ENCODE measurements around the gene CDK6. TPM values are rescaled to one million over a fixed set of nuclear protein-coding genes. Genes with fewer than 3 reads are reported as not detected.

Gene CDK6
- total RNA-seq, 1 experiment from 2014 or later = 175 TPM

DNA sequence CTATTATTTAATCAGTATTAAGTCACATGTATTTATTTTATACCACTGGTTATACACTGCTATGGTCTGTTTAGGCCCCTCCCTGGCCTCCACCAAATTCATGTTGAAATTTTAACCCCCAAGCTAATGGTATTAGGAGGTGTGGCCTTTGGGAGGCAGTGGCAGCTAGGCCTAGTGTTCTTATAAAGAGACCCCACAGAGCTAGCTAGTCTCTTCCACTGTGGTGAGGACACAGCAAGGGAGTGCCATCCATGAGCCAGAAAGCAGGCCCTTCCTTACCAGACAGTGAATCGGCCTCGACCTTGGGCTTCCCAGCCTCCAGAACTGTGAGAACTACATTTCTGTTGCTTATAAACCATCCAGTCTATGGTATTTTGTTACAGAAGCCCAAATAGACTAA is 279.1 kb downstream of the CDK6 start:
- TF ChIP-seq, protein P1, sequence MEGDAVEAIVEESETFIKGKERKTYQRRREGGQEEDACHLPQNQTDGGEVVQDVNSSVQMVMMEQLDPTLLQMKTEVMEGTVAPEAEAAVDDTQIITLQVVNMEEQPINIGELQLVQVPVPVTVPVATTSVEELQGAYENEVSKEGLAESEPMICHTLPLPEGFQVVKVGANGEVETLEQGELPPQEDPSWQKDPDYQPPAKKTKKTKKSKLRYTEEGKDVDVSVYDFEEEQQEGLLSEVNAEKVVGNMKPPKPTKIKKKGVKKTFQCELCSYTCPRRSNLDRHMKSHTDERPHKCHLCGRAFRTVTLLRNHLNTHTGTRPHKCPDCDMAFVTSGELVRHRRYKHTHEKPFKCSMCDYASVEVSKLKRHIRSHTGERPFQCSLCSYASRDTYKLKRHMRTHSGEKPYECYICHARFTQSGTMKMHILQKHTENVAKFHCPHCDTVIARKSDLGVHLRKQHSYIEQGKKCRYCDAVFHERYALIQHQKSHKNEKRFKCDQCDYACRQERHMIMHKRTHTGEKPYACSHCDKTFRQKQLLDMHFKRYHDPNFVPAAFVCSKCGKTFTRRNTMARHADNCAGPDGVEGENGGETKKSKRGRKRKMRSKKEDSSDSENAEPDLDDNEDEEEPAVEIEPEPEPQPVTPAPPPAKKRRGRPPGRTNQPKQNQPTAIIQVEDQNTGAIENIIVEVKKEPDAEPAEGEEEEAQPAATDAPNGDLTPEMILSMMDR (IDR thresholded peaks at IDR 0.05; ENCODE audit: insufficient read depth in 1 of 2, low read depth in 1 of 2, low read length in 1 of 2, severe bottlenecking in 1 of 2, unreplicated experiment in 1 of 2) = no peak
- intact Hi-C loops (cut with micrococcal nuclease; ENCODE audit: unreplicated experiment) = no loop called here
- ChIA-PET POLR2A (no interaction called here), CTCF (interaction anchor here (1.0 kb wide), 1 partner anchor 29 kb away, joined by 4 read pairs; the partner anchor contains the start of genes PEX1 and RBM48)
- Mint-ChIP-seq H3K9me3 (ENCODE audit: unreplicated experiment) (no peaks in the 10 kb centered on the region), H3K4me1 (ENCODE audit: low read depth, unreplicated experiment) (no peaks in the 10 kb centered on the region), H3K36me3 (ENCODE audit: insufficient read depth, unreplicated experiment) (peaks cover 34% of the 10 kb centered on the region), H3K27ac (ENCODE audit: unreplicated experiment) (no peak overlapping the region), H3K4me3 (ENCODE audit: unreplicated experiment) (no peak overlapping the region), H3K27me3 (ENCODE audit: insufficient read depth, unreplicated experiment) (no peaks in the 10 kb centered on the region)
- Histone ChIP-seq H3K27me3 (replicated peaks; ENCODE audit: control insufficient read depth, insufficient read depth, low read length) (no peaks in the 10 kb centered on the region), H3K4me1 (peaks cover 9% of the 10 kb centered on the region), H3K4me3 (ENCODE audit: low read depth, low read length) (no peak overlapping the region), H3K9me3 (no peaks in the 10 kb centered on the region), H3K36me3 (ENCODE audit: control insufficient read depth, insufficient read depth, low read length) (no peaks in the 10 kb centered on the region; the same call in 1 of the 2 replicates)
- no TSS peak for BruUV-seq (replicated peaks)
- DNase-seq = no peak

Other genes starting within 250 kb of the CDK6 start
- gene FAM133B, start 246.2 kb downstream of the CDK6 start, total RNA-seq (2022) = 41.9 and 42.5 TPM in 2 replicates